Right lobe of liver (tissue), 6 donors: ENCODE measurements around the gene GET3. TPM values are rescaled to one million over a fixed set of nuclear protein-coding genes. Genes with fewer than 3 reads are reported as not detected.
A peak's percentile ranks its signal among the peaks of the same experiment; 100 is the strongest.

Experiments
- ATAC-seq, 4 donors: fragments of 200-7000 bp; cut with Tn5 transposase; one replicate each; pipeline ENCODE4 v1.9.1; 2020; ENCODE audit warnings: mild to moderate bottlenecking in 4 of 4, moderate library complexity in 4 of 4
- DNase-seq, 3 donors: peaks; one replicate each; pipeline ENCODE4 v3.0.0-alpha.2; 2020
- H3K27ac ChIP-seq, 3 donors: fragments of 200-600 bp; one replicate each; pipeline ENCODE4 v1.8.0; 2022
- H3K27me3 ChIP-seq, 2 donors: fragments of 200-600 bp; one replicate each; pipeline ENCODE4 v1.8.0; 2022
- H3K36me3 ChIP-seq, 4 donors: fragments of 200-600 bp; sonication (generic) in 1 of 4; one replicate each; pipeline versions ENCODE4 v1.5.1 to v1.8.0; 2017 to 2022; ENCODE audit warnings: control low read depth in 1 of 4
- H3K4me1 ChIP-seq, 4 donors: fragments of 200-600 bp; sonication (generic) in 1 of 4; one replicate each; pipeline versions ENCODE4 v1.5.1 to v1.8.0; 2017 to 2022; ENCODE audit warnings: control low read depth in 1 of 4
- H3K4me3 ChIP-seq, 3 donors: fragments of 200-600 bp; one replicate each; pipeline ENCODE4 v1.8.0; 2022
- H3K9me3 ChIP-seq, 4 donors: fragments of 200-600 bp; sonication (generic) in 1 of 4; one replicate each; pipeline versions ENCODE4 v1.5.1 to v1.8.0; 2017 to 2022; ENCODE audit warnings: control low read depth in 1 of 4
- CTCF ChIP-seq, 4 donors: fragments of 200-600 bp in 3 of 4; fragments of 450-650 bp in 1 of 4; IDR thresholded peaks; one replicate each; pipeline versions ENCODE4 v1.5.1 to v1.8.0; 2016 to 2022; ENCODE audit warnings: antibody characterized with exemption in 4 of 4, mild to moderate bottlenecking in 2 of 4
- POLR2A ChIP-seq: fragments of 450-650 bp; IDR thresholded peaks from one replicate; pipeline ENCODE4 v1.6.1; 2017; ENCODE audit warnings: antibody characterized with exemption, mild to moderate bottlenecking
- WGBS: methylation state at CpG from one replicate; pipeline ENCODE4 v1.1.6; 2018; ENCODE audit warnings: low coverage, low lambda C conversion rate; ENCODE audit not compliant: insufficient coverage; ENCODE audit errors: missing lambda C conversion rate; 5-methylcytosine and 5-hydroxymethylcytosine counted together
- intact Hi-C, 2 donors: fragments of 100-400 bp; cut with DNase I; formaldehyde crosslinking; loops; one replicate each; pipeline versions ENCODE4 v1.11.2 to v1.14.1; 2022
- total RNA-seq, 6 experiments: library from RNA; depleted of rRNA in 2 of 6; stranded (reverse); fragments of >200 nt in 2 of 6; fragmentation: NEBNext Ultra II Directional in 3 of 6; extraction: Animal tissue kit (Norgen Biotek cat#: 25700) in 3 of 6; gene quantifications; one replicate each; pipeline versions ENCODE4 v1.1.0 to v1.2.4, GENCODE V29; 2016 to 2023
- donor health status: DM: no; HTN: yes; CAD: no.
- donor health status: DM: no; HTN: no; CAD: no.
- donor health status: DM: no; HTN: no; CAD: no.
- donor health status: DM: no; HTN: yes; CAD: no.
- donor health status: DM: no; HTN: yes; CAD: no.

Gene GET3
- total RNA-seq, 6 experiments from 2014 or later = 22.3 to 35.8 (median 25.8) TPM

GRCh38 chr19:12769689-12770088 is 32.4 kb downstream of the GET3 start:
- Histone ChIP-seq H3K4me1 (no peaks in the 10 kb centered on the region), H3K27ac (no peak overlapping the region), H3K36me3 (no peaks in the 10 kb centered on the region), H3K9me3 (no peaks in the 10 kb centered on the region), H3K4me3 (no peak overlapping the region), H3K27me3 (no peaks in the 10 kb centered on the region)
- 60% methylated on average over 4 of the region's 37 CpGs for WGBS
- ATAC-seq (no peak), DNase-seq (no peak)
- TF ChIP-seq CTCF (IDR thresholded peaks at IDR 0.05) (no peak), POLR2A (no peak)
- intact Hi-C loops = loop anchor here in 1 of 2 donors (10.0 kb wide), 2 partner anchors 45 to 75 kb away; partner anchors contain the start of gene TNPO2

- intact Hi-C loops = loop anchor here in 1 of 2 donors (10.0 kb wide), 1 partner anchor 46 kb away; the partner anchor contains the start of gene TNPO2
- no peak overlapping the region for H3K27ac ChIP-seq
- no peaks in the 10 kb centered on the region for H3K9me3 ChIP-seq
- no peak for TF ChIP-seq POLR2A
- TF ChIP-seq CTCF (IDR thresholded peaks at IDR 0.05) = no peak
- no peaks in the 10 kb centered on the region for H3K27me3 ChIP-seq
- WGBS = no CpG with 5 or more reads among the region's 13 CpGs
- no peaks in the 10 kb centered on the region for H3K36me3 ChIP-seq
- no peak overlapping the region for H3K4me3 ChIP-seq
- H3K4me1 ChIP-seq = no peaks in the 10 kb centered on the region
- ATAC-seq (no peak), DNase-seq (no peak)
These were observed 33.6 kb downstream of the GET3 start for GRCh38 chr19:12770922-12771321.

GRCh38 chr19:12772323-12772722 is 35.0 kb downstream of the GET3 start:
- ATAC-seq = no peak
- WGBS = 57% methylated on average over 4 of the region's 4 CpGs
- no peak overlapping the region for H3K4me3 ChIP-seq

GRCh38 chr19:12773571-12773970 is 36.3 kb downstream of the GET3 start:
- peaks cover 0 to under 1% (median under 1%) of the 10 kb centered on the region in 4 donors for H3K4me1 ChIP-seq
- DNase-seq = no peak
- WGBS = 75% methylated on average over 2 of the region's 2 CpGs
- no peaks in the 10 kb centered on the region for H3K9me3 ChIP-seq
- no peak for TF ChIP-seq POLR2A
- TF ChIP-seq CTCF (IDR thresholded peaks at IDR 0.05) = peak in 2 of 4 donors; percentile 23 to 24
- no peaks in the 10 kb centered on the region for H3K36me3 ChIP-seq
- no peaks in the 10 kb centered on the region for H3K27me3 ChIP-seq
- no peak overlapping the region for H3K4me3 ChIP-seq
- intact Hi-C loops = loop anchor here in 1 of 2 donors (10.0 kb wide), 1 partner anchor 49 kb away; the partner anchor contains the start of gene TNPO2
- H3K27ac ChIP-seq = no peak overlapping the region
- ATAC-seq = no peak

More at GRCh38 chr19:12772323-12772722, 35.0 kb downstream of the GET3 start:
- no peak overlapping the region for H3K27ac ChIP-seq
- H3K4me1 ChIP-seq = no peaks in the 10 kb centered on the region
- TF ChIP-seq POLR2A (no peak), CTCF (IDR thresholded peaks at IDR 0.05) (no peak)
- no peaks in the 10 kb centered on the region for H3K36me3 ChIP-seq
- DNase-seq = no peak
- no peaks in the 10 kb centered on the region for H3K27me3 ChIP-seq
- intact Hi-C loops = loop anchor here in 1 of 2 donors (10.0 kb wide), 1 partner anchor 48 kb away; the partner anchor contains the start of gene TNPO2
- no peaks in the 10 kb centered on the region for H3K9me3 ChIP-seq
